Fibroblast of the aortic adventitia (primary cell): Measurements from ENCODE around the gene FRA10AC1. TPM values are rescaled to one million over a fixed set of nuclear protein-coding genes. Genes with fewer than 3 reads are reported as not detected.

Experiments
- DNase-seq: peaks from one replicate; pipeline ENCODE4 v3.0.0-alpha.2; 2010; ENCODE audit warnings: low read depth
- H3K4me3 ChIP-seq: 2 replicates; pipeline ENCODE4 v1.5.1; 2011; ENCODE audit warnings: low read depth, mild to moderate bottlenecking, control low read depth, low read length, moderate library complexity
- total RNA-seq: library from RNA; depleted of rRNA; stranded (reverse); fragments of >200 nt; gene quantifications from 2 replicates; pipeline ENCODE4 v1.2.3, GENCODE V29; 2012; ENCODE audit warnings: low replicate concordance
- TF ChIP-seq, protein P1 (sequence below): IDR thresholded peaks from 2 replicates; pipeline ENCODE4 v1.5.1; 2011; ENCODE audit warnings: mild to moderate bottlenecking, low read length, control low read depth, inconsistent platforms; ENCODE audit not compliant: insufficient read depth

Gene FRA10AC1, protein sequence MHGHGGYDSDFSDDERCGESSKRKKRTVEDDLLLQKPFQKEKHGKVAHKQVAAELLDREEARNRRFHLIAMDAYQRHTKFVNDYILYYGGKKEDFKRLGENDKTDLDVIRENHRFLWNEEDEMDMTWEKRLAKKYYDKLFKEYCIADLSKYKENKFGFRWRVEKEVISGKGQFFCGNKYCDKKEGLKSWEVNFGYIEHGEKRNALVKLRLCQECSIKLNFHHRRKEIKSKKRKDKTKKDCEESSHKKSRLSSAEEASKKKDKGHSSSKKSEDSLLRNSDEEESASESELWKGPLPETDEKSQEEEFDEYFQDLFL
- 9.6 and 11.3 TPM in 2 replicates for total RNA-seq

DNA sequence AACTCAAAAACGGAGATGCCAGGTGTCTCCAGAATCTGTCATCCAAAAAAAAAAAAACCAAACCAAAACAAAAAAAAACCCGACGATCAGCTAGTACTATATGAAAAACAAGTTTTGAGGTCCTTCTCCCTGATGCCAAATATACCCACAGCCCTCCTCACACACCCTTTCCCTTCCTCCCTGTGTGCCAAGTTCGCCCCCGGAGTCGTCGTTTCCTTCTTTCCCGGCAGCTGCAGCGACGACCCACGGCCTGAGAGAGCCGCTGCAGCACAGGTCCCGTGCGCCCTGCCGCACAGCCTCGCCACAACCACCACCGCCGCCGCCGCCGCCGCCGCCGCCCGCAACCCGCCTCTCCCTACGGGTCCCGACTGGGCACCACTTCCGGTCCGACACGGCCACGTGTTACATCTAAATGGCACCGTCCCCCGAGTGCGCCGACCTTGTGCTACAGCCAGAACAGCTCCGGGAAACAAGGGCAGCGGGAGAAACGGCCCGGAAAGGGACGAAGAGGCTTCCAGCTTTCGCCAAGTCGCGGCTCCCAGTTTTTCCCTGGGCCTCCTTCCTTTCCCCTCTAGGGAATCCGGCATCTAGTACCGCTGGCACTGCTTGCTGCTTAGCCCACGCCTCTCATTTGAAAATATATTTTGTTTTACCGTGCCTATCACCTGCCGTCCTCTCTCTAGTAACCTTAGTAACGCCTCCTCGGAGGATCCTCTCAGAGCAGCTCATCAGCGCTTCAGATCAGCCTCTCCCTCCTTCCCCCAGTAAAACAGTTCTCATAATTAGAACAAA lies at the start of gene FRA10AC1:
TSS of gene FRA10AC1 (minus strand) at position 383 of the 792 bp plus-strand sequence. CDS start 2,486 bp downstream, outside the sequence.
- TF ChIP-seq, protein P1, sequence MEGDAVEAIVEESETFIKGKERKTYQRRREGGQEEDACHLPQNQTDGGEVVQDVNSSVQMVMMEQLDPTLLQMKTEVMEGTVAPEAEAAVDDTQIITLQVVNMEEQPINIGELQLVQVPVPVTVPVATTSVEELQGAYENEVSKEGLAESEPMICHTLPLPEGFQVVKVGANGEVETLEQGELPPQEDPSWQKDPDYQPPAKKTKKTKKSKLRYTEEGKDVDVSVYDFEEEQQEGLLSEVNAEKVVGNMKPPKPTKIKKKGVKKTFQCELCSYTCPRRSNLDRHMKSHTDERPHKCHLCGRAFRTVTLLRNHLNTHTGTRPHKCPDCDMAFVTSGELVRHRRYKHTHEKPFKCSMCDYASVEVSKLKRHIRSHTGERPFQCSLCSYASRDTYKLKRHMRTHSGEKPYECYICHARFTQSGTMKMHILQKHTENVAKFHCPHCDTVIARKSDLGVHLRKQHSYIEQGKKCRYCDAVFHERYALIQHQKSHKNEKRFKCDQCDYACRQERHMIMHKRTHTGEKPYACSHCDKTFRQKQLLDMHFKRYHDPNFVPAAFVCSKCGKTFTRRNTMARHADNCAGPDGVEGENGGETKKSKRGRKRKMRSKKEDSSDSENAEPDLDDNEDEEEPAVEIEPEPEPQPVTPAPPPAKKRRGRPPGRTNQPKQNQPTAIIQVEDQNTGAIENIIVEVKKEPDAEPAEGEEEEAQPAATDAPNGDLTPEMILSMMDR, result peak; percentile 63
- H3K4me3 ChIP-seq, result peak within 1 kb of the TSS; percentile 83
- DNase-seq, result peak; percentile 95

DNA sequence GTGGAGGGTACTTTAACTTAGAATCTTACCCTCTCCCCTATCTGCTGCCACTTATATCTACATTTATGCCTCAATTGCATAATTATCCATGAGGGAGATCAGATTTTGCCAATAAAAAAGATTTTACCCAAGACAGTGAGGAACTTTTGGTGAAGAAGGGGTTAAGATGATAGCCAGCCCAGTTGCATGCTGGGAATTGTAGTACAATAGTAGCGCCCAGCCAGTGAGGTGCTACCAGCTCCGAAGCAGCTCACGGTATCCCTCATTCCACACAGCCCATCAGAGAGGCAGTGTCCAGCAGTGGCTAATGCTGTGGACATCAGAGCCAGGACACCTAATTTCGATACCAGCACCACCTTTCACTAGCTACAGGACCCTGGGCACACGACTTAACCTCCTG lies 49.4 kb upstream of the FRA10AC1 start:
- DNase-seq, result peak; percentile 35
- TF ChIP-seq, protein P1, result no peak
- peak overlapping the region; percentile 4 for H3K4me3 ChIP-seq

DNA sequence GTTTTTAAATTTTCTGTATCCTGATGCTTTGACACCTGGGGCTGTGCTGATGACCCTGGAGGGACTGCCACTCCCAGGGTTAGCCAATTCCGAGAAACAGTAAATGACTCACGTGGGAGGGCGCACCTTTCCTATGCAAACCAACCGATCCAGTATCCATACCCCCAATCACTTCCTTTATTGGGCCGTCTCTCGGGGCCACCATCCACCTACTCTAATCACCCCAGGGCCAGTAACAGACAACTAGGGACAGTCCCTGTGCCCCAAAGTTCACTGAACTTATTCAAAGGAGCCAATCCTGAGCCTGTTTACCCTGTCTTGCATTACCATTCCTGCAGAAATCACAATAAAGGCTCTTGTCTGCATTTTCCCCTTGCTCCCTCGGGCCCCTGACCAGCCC lies 48.7 kb upstream of the FRA10AC1 start:
- TF ChIP-seq, protein P1, result no peak
- DNase-seq, result no peak
- no peak overlapping the region for H3K4me3 ChIP-seq

DNA sequence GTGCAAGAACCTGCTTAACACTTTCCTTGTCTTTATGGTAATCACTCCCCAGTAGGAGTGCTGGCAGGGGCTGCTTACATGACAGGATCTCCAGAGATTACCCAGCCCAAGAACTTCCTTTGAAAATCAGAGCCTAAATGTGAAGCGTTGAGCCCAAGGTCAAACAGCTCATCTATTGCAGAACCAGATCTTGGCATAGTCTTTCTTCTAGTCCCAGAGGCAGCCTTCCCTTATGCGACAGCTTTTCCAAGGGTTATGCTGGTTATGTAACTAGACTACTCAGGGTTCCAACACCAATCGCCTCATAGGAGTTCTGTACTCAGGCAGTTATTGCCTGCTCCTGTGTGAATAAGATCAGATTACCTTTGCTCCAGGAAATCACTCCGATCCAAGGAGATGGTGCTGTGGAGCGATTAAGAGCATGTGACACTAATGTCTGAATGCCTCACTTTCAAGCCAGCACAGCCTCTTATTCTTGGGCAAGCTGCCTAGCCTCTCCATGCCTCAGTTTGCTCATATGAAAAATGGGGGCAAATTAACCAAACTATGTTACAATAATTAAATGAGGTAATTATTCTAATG lies 46.9 kb upstream of the FRA10AC1 start:
- DNase-seq, result peak; percentile 54
- TF ChIP-seq, protein P1, result no peak
- no peak overlapping the region for H3K4me3 ChIP-seq

DNA sequence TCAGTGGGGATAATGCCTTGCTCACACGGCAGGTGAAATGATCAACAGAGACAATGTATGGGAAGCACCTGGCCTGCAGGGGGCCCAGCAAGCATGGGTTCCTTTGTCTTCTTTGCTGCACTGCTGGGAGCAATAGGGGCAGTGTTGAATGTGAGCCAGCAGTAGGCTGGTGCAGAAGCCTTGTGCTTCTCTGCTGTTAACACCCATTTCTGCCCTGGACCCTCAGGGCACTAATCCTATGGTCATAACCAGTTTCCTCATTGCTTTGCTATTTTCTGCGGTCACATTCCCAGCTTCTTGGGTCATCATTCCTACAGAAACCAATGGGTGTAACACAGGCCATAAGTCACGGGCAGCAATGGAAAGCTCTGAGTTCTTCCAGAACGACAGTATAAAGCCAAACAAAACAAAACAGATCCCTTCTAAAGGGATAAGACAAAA lies 44.5 kb upstream of the FRA10AC1 start:
- DNase-seq, result peak; percentile 99
- TF ChIP-seq, protein P1, result peak; percentile 29

DNA sequence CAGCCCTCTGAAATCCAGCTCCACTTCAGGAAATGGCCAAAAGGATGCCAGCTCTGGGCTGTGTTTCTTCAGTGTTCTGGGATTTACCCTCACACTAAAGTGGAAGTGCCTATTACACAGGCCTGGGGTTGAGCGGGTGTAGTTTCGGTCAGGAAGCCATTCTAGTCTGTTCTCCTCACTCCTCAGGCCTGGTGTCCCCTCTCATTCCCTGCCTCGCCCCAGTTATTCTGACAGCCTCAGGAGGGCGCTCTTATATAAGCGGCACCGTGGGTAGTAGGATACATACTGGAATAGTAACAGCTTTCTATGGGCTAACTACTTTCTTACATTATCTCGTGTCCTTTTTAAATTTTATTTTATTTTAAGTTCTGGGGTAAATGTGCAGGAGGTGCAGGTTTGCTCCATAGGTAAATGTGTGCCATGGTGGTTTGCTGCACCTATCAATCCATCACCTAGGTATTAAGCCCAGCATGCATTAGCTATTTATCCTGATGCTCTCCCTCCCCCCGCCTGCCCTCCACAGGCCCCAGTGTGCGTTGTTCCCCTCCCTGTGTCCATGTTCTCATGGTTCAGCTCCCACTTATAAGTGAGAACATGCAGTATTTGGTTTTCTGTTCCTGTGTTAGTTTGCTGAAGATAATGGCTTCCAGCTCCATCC lies 43.1 kb upstream of the FRA10AC1 start:
- DNase-seq, result peak; percentile 41
- TF ChIP-seq, protein P1, result peak; percentile 43
- H3K4me3 ChIP-seq, result no peak overlapping the region

More for the DNA sequence above, 44.5 kb upstream of the FRA10AC1 start:
- H3K4me3 ChIP-seq, result no peak overlapping the region
